ENCODE data around the gene IL22.
"Not testable (repeated sequence)": the region's sequence is repeated elsewhere in the genome, so short reads cannot be mapped to it uniquely, and the experiment has no call there.

IL22 gene

GRCh38 chr12:68227356-68227755 is 26.0 kb downstream of the IL22 start:
- no peaks in the 10 kb centered on the region for H3K27me3 ChIP-seq (ENCODE audit: control insufficient read depth, insufficient read depth, low read length)
- no peaks in the 10 kb centered on the region for H3K9me3 ChIP-seq (ENCODE audit: control insufficient read depth, insufficient read depth, low read depth, low read length)
- no peaks in the 10 kb centered on the region for H3K4me1 ChIP-seq (ENCODE audit: control insufficient read depth, insufficient read depth, low read length)
- no peak overlapping the region for H3K27ac ChIP-seq (ENCODE audit: low read depth, low read length)
- H3K4me3 ChIP-seq (ENCODE audit: low read depth, low read length): no peak overlapping the region
- H3K9ac ChIP-seq (ENCODE audit: low read length): no peak overlapping the region
- H3K36me3 ChIP-seq (ENCODE audit: control insufficient read depth, insufficient read depth, low read length): no peaks in the 10 kb centered on the region

DNA sequence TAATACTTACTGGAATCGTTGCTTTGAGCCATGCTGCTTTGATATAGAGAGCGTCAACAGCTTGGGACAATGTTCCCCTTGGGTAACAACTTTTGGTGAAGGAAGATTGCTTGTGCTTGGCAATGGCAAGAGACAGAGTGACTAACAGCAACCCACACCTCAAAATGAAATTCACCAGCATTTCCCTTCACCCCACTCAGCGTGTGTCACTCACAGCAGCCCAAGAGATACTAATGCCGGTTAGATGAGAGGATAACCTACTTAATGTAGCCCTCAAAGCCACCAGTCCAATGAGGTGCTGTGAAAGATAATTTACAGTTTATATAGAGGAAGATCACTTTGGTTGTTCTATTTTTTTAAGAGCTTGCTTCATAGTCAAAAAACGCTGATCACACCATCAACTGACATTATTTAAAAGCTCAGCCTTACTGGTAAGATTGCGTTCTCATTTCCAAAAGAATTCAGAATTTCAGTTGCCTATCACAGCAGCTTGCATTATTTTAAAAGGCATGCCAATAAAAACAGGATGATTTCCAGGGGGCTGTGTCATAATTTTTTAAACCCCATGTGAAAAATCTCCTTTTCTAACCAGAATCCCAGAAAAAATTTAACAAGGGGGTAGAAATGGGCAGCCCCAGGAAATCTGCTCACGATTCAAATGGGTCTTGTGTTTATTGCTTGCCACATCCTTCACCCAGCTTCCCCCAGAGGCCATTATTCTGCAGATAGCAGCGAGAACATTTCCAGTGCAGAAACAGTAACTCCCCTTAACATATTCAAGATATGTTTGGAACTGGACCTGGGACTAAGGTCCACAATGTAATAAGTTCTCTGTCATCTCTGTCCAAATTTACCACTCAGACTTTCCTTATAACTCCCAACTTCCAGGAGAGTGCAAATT is 27.6 kb downstream of the IL22 start, which contains the start of gene IL26:
IL26 (minus strand) TSS at position 235 of the 901 bp plus-strand sequence; CDS start at position 181, 54 bp downstream.
- H3K4me1 ChIP-seq (ENCODE audit: control insufficient read depth, insufficient read depth, low read length): no peaks in the 10 kb centered on the region
- H3K27me3 ChIP-seq (ENCODE audit: control insufficient read depth, insufficient read depth, low read length): no peaks in the 10 kb centered on the region
- H3K9ac ChIP-seq (ENCODE audit: low read length): no peak within 1 kb of the TSS
- no peak within 1 kb of the TSS for H3K4me3 ChIP-seq (ENCODE audit: low read depth, low read length)
- no peaks in the 10 kb centered on the region for H3K36me3 ChIP-seq (ENCODE audit: control insufficient read depth, insufficient read depth, low read length)
- H3K9me3 ChIP-seq (ENCODE audit: control insufficient read depth, insufficient read depth, low read depth, low read length): no peaks in the 10 kb centered on the region
- no peak within 1 kb of the TSS for H3K27ac ChIP-seq (ENCODE audit: low read depth, low read length)

GRCh38 chr12:68224613-68225285 is 28.7 kb downstream of the IL22 start:
- no peaks in the 10 kb centered on the region for H3K36me3 ChIP-seq (ENCODE audit: control insufficient read depth, insufficient read depth, low read length)
- H3K4me1 ChIP-seq (ENCODE audit: control insufficient read depth, insufficient read depth, low read length): no peaks in the 10 kb centered on the region
- no peak overlapping the region for H3K9ac ChIP-seq (ENCODE audit: low read length)
- no peaks in the 10 kb centered on the region for H3K27me3 ChIP-seq (ENCODE audit: control insufficient read depth, insufficient read depth, low read length)
- H3K4me3 ChIP-seq (ENCODE audit: low read depth, low read length): no peak overlapping the region
- no peaks in the 10 kb centered on the region for H3K9me3 ChIP-seq (ENCODE audit: control insufficient read depth, insufficient read depth, low read depth, low read length)
- no peak overlapping the region for H3K27ac ChIP-seq (ENCODE audit: low read depth, low read length)

DNA sequence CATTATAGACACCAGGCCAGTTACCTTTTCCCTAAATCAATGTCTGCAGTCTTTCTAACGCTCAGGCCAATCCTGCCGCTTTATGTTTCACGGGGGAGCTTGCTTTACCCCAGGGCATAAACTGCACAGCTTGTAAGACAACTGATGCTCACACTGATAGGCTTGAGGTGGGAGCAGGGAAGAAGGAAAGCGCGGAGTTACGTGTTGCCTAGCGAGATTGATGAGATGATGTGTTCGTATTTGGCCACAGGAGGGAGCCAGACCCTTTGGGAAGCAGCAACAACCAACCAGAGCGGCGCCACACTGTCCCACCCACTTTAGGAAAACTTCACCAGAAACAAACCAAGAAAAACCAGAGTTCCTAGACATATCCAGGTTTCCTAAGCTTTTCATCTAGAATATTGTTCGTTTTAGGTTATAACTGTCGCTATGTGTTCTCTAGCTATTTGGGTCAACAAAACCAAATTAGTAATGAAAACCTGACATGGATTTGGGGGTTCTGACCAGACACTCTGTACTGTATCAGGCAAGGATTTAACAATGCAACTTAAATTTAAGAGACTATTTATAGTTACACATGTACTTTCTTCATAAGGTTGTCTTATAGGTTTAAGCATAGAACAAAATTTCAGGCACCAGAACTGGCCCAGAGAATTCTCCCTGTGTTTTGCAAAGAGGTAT is 30.2 kb downstream of the IL22 start:
- Histone ChIP-seq H3K27me3 (ENCODE audit: control insufficient read depth, insufficient read depth, low read length) (no peaks in the 10 kb centered on the region), H3K4me3 (ENCODE audit: low read depth, low read length) (no peak overlapping the region), H3K9me3 (ENCODE audit: control insufficient read depth, insufficient read depth, low read depth, low read length) (no peaks in the 10 kb centered on the region), H3K9ac (ENCODE audit: low read length) (no peak overlapping the region), H3K27ac (ENCODE audit: low read depth, low read length) (no peak overlapping the region), H3K4me1 (ENCODE audit: control insufficient read depth, insufficient read depth, low read length) (no peaks in the 10 kb centered on the region), H3K36me3 (ENCODE audit: control insufficient read depth, insufficient read depth, low read length) (no peaks in the 10 kb centered on the region)

GRCh38 chr12:68222326-68222725 is 31.1 kb downstream of the IL22 start:
- Histone ChIP-seq H3K36me3 (ENCODE audit: control insufficient read depth, insufficient read depth, low read length) (no peaks in the 10 kb centered on the region), H3K9me3 (ENCODE audit: control insufficient read depth, insufficient read depth, low read depth, low read length) (no peaks in the 10 kb centered on the region), H3K4me1 (ENCODE audit: control insufficient read depth, insufficient read depth, low read length) (no peaks in the 10 kb centered on the region), H3K4me3 (ENCODE audit: low read depth, low read length) (no peak overlapping the region), H3K27me3 (ENCODE audit: control insufficient read depth, insufficient read depth, low read length) (no peaks in the 10 kb centered on the region), H3K27ac (ENCODE audit: low read depth, low read length) (no peak overlapping the region), H3K9ac (ENCODE audit: low read length) (no peak overlapping the region)

DNA sequence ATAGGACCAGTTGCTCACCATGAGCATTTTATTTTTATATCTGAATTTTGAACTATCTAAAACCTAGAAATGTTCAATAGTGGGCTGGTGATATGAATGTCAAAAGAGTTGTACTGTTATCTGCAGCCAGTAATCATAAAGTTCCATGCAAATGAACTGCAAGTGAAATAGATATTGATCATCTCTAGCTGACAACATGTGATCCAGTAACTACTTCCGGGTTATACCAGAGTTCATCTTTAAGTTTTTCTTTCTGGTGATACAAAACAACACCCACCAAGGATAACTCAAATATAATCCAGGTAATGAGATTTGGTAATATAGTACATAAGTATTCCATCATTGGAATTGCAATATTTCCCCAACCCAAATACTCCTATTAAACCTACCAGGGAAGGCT is 31.9 kb downstream of the IL22 start:
- no peaks in the 10 kb centered on the region for H3K27me3 ChIP-seq (ENCODE audit: control insufficient read depth, insufficient read depth, low read length)
- H3K36me3 ChIP-seq (ENCODE audit: control insufficient read depth, insufficient read depth, low read length): no peaks in the 10 kb centered on the region
- H3K9ac ChIP-seq (ENCODE audit: low read length): no peak overlapping the region
- H3K4me1 ChIP-seq (ENCODE audit: control insufficient read depth, insufficient read depth, low read length): no peaks in the 10 kb centered on the region
- no peak overlapping the region for H3K4me3 ChIP-seq (ENCODE audit: low read depth, low read length)
- H3K27ac ChIP-seq (ENCODE audit: low read depth, low read length): no peak overlapping the region
- no peaks in the 10 kb centered on the region for H3K9me3 ChIP-seq (ENCODE audit: control insufficient read depth, insufficient read depth, low read depth, low read length)

DNA sequence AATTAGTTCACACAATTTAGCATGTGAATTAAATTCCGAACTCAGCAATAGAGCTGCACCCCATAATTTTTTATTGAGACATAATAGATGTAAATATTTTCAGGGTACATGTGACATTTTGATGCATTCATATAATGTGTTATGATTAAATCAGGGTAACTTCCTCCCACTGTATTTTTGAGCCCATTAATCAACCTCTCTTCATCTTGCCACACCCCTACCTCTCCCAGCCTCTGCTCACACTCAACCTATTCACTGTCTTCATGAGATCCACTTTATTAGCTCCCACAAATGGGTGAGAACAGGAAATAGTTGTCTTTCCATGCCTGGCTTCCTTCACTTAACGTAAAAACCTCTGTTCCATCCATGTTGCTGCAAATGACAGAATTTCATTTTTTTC is 42.5 kb downstream of the IL22 start:
- Histone ChIP-seq H3K4me1 (ENCODE audit: control insufficient read depth, insufficient read depth, low read length) (0 out of 2 replicates have a peak, but pooled peaks cover 3% of the 10 kb centered on the region), H3K27me3 (ENCODE audit: control insufficient read depth, insufficient read depth, low read length) (no peaks in the 10 kb centered on the region), H3K9me3 (ENCODE audit: control insufficient read depth, insufficient read depth, low read depth, low read length) (no peaks in the 10 kb centered on the region), H3K36me3 (ENCODE audit: control insufficient read depth, insufficient read depth, low read length) (no peaks in the 10 kb centered on the region), H3K27ac (ENCODE audit: low read depth, low read length) (no peak overlapping the region), H3K9ac (ENCODE audit: low read length) (no peak overlapping the region), H3K4me3 (ENCODE audit: low read depth, low read length) (no peak overlapping the region)

GRCh38 chr12:68209048-68209728 is 44.2 kb downstream of the IL22 start:
- H3K36me3 ChIP-seq (ENCODE audit: control insufficient read depth, insufficient read depth, low read length); H3K27me3 ChIP-seq (ENCODE audit: control insufficient read depth, insufficient read depth, low read length); H3K9me3 ChIP-seq (ENCODE audit: control insufficient read depth, insufficient read depth, low read depth, low read length); H3K9ac ChIP-seq (ENCODE audit: low read length); H3K27ac ChIP-seq (ENCODE audit: low read depth, low read length); H3K4me1 ChIP-seq (ENCODE audit: control insufficient read depth, insufficient read depth, low read length); H3K4me3 ChIP-seq (ENCODE audit: low read depth, low read length): not testable (repeated sequence)

- H3K9me3 ChIP-seq (ENCODE audit: control insufficient read depth, insufficient read depth, low read depth, low read length): no peaks in the 10 kb centered on the region
- H3K4me1 ChIP-seq (ENCODE audit: control insufficient read depth, insufficient read depth, low read length): 0 out of 2 replicates have a peak, but pooled peaks cover 3% of the 10 kb centered on the region
- no peak overlapping the region for H3K27ac ChIP-seq (ENCODE audit: low read depth, low read length)
- H3K36me3 ChIP-seq (ENCODE audit: control insufficient read depth, insufficient read depth, low read length): no peaks in the 10 kb centered on the region
- H3K9ac ChIP-seq (ENCODE audit: low read length): no peak overlapping the region
- H3K27me3 ChIP-seq (ENCODE audit: control insufficient read depth, insufficient read depth, low read length): no peaks in the 10 kb centered on the region
- H3K4me3 ChIP-seq (ENCODE audit: low read depth, low read length): no peak overlapping the region
Measured at GRCh38 chr12:68207276-68207675, 46.1 kb downstream of the IL22 start.

DNA sequence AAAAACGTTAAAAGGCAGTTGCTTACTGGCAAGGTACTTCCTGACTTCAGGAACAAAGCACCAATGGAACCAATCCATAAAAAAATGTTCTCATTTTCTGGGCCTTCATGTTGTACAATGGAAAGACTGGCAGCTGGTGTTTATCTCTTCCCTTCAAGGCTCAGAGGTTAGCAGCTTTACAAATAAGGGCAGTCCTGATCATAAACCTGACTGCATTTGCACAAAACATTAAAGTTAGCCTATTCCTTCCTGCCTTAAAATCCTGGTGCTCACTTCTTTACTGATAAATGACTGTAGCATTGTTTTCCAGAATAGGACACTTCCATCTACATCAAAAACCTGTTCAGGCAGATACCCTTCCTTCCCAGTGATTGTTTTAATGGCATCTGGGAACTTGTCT is 47.0 kb downstream of the IL22 start:
- Histone ChIP-seq H3K9me3 (ENCODE audit: control insufficient read depth, insufficient read depth, low read depth, low read length) (no peaks in the 10 kb centered on the region), H3K27ac (ENCODE audit: low read depth, low read length) (no peak overlapping the region), H3K4me3 (ENCODE audit: low read depth, low read length) (no peak overlapping the region), H3K9ac (ENCODE audit: low read length) (no peak overlapping the region), H3K27me3 (ENCODE audit: control insufficient read depth, insufficient read depth, low read length) (no peaks in the 10 kb centered on the region), H3K36me3 (ENCODE audit: control insufficient read depth, insufficient read depth, low read length) (no peaks in the 10 kb centered on the region), H3K4me1 (ENCODE audit: control insufficient read depth, insufficient read depth, low read length) (0 out of 2 replicates have a peak, but pooled peaks cover 3% of the 10 kb centered on the region)

All from HUES6 (cell line).